Endodermal cell (in vitro differentiated cells): ENCODE data around the gene DCLK1. TPM values are rescaled to one million over a fixed set of nuclear protein-coding genes. Genes with fewer than 3 reads are reported as not detected.

Source experiments
- DNase-seq: peaks from one replicate; pipeline ENCODE4 v3.0.0-alpha.2; 2017
- H3K27ac ChIP-seq: 2 replicates; pipeline ENCODE4 v1.5.1; 2013; ENCODE audit warnings: mild to moderate bottlenecking, low read depth, low read length, moderate library complexity
- H3K27me3 ChIP-seq: 2 replicates; pipeline ENCODE4 v1.6.1; 2013; ENCODE audit warnings: mild to moderate bottlenecking, low read length, moderate library complexity; ENCODE audit not compliant: insufficient read depth, control insufficient read depth, poor library complexity, severe bottlenecking
- H3K36me3 ChIP-seq: 2 replicates; pipeline ENCODE4 v1.7.0; 2013; ENCODE audit warnings: mild to moderate bottlenecking, low read length, moderate library complexity; ENCODE audit not compliant: control insufficient read depth, insufficient read depth
- H3K4me1 ChIP-seq: one replicate; pipeline ENCODE4 v1.7.0; 2013; ENCODE audit warnings: low read length; ENCODE audit not compliant: control insufficient read depth, insufficient read depth
- H3K4me3 ChIP-seq: 2 replicates; pipeline ENCODE4 v1.5.1; 2013; ENCODE audit warnings: mild to moderate bottlenecking, low read length, moderate library complexity
- H3K9ac ChIP-seq: 2 replicates; pipeline ENCODE4 v1.6.1; 2013; ENCODE audit warnings: mild to moderate bottlenecking, low read length, moderate library complexity; ENCODE audit not compliant: poor library complexity, severe bottlenecking; ENCODE audit errors: extremely low read depth
- H3K9me3 ChIP-seq: 2 replicates; pipeline ENCODE4 v1.6.1; 2013; ENCODE audit warnings: mild to moderate bottlenecking, low read length, moderate library complexity; ENCODE audit not compliant: control insufficient read depth
- H3K27ac Mint-ChIP-seq: 2 replicates; pipeline ENCODE4 v1.8.0; 2020; ENCODE audit warnings: mixed read lengths
- H3K27me3 Mint-ChIP-seq: 2 replicates; pipeline ENCODE4 v1.8.0; 2021; ENCODE audit warnings: mild to moderate bottlenecking, mixed read lengths; ENCODE audit not compliant: insufficient read depth
- H3K36me3 Mint-ChIP-seq: 2 replicates; pipeline ENCODE4 v1.8.0; 2020; ENCODE audit warnings: low read depth, mixed read lengths
- H3K4me1 Mint-ChIP-seq: 2 replicates; pipeline ENCODE4 v1.8.0; 2020; ENCODE audit warnings: mixed read lengths
- H3K4me3 Mint-ChIP-seq: 2 replicates; pipeline ENCODE4 v1.8.0; 2020; ENCODE audit warnings: mild to moderate bottlenecking, moderate library complexity, mixed read lengths
- H3K9me3 Mint-ChIP-seq: 2 replicates; pipeline ENCODE4 v1.8.0; 2020; ENCODE audit warnings: mild to moderate bottlenecking, mixed read lengths
- WGBS, 2 experiments: methylation state at CpG; one replicate each; pipeline versions ENCODE4 v1.1.5 to v1.1.7; 2013; ENCODE audit warnings: missing lambda C conversion rate in 2 of 2, mixed read lengths in 1 of 2; ENCODE audit not compliant: insufficient coverage in 1 of 2, insufficient read length in 1 of 2; 5-methylcytosine and 5-hydroxymethylcytosine counted together
- total RNA-seq, 2 donors: library from RNA; stranded (reverse); fragmentation: NEBNext Ultra II Directional in 1 of 2; extraction: Animal tissue kit (Norgen Biotek cat#: 25700) in 1 of 2; gene quantifications; 2 replicates in 1 of 2; 3 replicates in 1 of 2; pipeline ENCODE4 v1.2.1, GENCODE V29; 2021
- TF ChIP-seq, protein P1 (sequence below): fragments of 200-600 bp; sonication (generic); conservative IDR thresholded peaks from 2 replicates; pipeline ENCODE4 v1.5.0; 2021; ENCODE audit warnings: antibody characterized with exemption, mild to moderate bottlenecking

Gene DCLK1
- total RNA-seq, 2 donors from 2014 or later: 3.0 to 32.8 TPM

- no peak overlapping the region for H3K27ac Mint-ChIP-seq
These were observed 32.1 kb upstream of the DCLK1 start for GRCh38 chr13:36163286-36163685.

GRCh38 chr13:36160297-36160696, 29.1 kb upstream of the DCLK1 start:
- Mint-ChIP-seq H3K36me3 (no peaks in the 10 kb centered on the region), H3K4me3 (no peak overlapping the region), H3K27me3 (peaks cover 9% of the 10 kb centered on the region), H3K27ac (no peak overlapping the region), H3K4me1 (peaks cover under 1% of the 10 kb centered on the region), H3K9me3 (no peaks in the 10 kb centered on the region)
- Histone ChIP-seq H3K27me3 (no peaks in the 10 kb centered on the region), H3K9me3 (no peaks in the 10 kb centered on the region), H3K9ac (no peak overlapping the region), H3K27ac (no peak overlapping the region), H3K4me1 (no peaks in the 10 kb centered on the region), H3K36me3 (no peaks in the 10 kb centered on the region), H3K4me3 (no peak overlapping the region)
- TF ChIP-seq, protein P1, sequence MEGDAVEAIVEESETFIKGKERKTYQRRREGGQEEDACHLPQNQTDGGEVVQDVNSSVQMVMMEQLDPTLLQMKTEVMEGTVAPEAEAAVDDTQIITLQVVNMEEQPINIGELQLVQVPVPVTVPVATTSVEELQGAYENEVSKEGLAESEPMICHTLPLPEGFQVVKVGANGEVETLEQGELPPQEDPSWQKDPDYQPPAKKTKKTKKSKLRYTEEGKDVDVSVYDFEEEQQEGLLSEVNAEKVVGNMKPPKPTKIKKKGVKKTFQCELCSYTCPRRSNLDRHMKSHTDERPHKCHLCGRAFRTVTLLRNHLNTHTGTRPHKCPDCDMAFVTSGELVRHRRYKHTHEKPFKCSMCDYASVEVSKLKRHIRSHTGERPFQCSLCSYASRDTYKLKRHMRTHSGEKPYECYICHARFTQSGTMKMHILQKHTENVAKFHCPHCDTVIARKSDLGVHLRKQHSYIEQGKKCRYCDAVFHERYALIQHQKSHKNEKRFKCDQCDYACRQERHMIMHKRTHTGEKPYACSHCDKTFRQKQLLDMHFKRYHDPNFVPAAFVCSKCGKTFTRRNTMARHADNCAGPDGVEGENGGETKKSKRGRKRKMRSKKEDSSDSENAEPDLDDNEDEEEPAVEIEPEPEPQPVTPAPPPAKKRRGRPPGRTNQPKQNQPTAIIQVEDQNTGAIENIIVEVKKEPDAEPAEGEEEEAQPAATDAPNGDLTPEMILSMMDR: no peak
- WGBS, 2 experiments: 91 to 94% methylated on average over 4 of the region's 4 CpGs
- no peak for DNase-seq

More at GRCh38 chr13:36163286-36163685, 32.1 kb upstream of the DCLK1 start:
- Mint-ChIP-seq H3K4me3 (no peak overlapping the region), H3K27me3 (no peaks in the 10 kb centered on the region), H3K9me3 (no peaks in the 10 kb centered on the region), H3K4me1 (no peaks in the 10 kb centered on the region), H3K36me3 (no peaks in the 10 kb centered on the region)
- TF ChIP-seq, protein P1: no peak
- Histone ChIP-seq H3K36me3 (no peaks in the 10 kb centered on the region), H3K27ac (no peak overlapping the region), H3K27me3 (no peaks in the 10 kb centered on the region), H3K4me3 (no peak overlapping the region), H3K9me3 (no peaks in the 10 kb centered on the region), H3K9ac (no peak overlapping the region), H3K4me1 (no peaks in the 10 kb centered on the region)
- 89 to 100% methylated on average over 4 to 6 of the region's 6 CpGs for WGBS, 2 experiments
- DNase-seq: no peak

- H3K27me3 ChIP-seq: peaks cover 4% of the 10 kb centered on the region
- H3K27ac ChIP-seq: no peak overlapping the region
- H3K4me3 ChIP-seq: no peak overlapping the region
- no peak for DNase-seq
- H3K4me1 ChIP-seq: no peaks in the 10 kb centered on the region
- Mint-ChIP-seq H3K27ac (no peak overlapping the region), H3K36me3 (no peaks in the 10 kb centered on the region), H3K27me3 (peaks cover 25% of the 10 kb centered on the region), H3K9me3 (no peaks in the 10 kb centered on the region), H3K4me3 (no peak overlapping the region), H3K4me1 (peaks cover 4% of the 10 kb centered on the region)
- TF ChIP-seq, protein P1: no peak
- no peaks in the 10 kb centered on the region for H3K9me3 ChIP-seq
- H3K9ac ChIP-seq: no peak overlapping the region
- 86 to 100% methylated on average over 2 to 4 of the region's 4 CpGs for WGBS, 2 experiments
- H3K36me3 ChIP-seq: no peaks in the 10 kb centered on the region
These were observed 27.4 kb upstream of the DCLK1 start for GRCh38 chr13:36158611-36159010.
